BJ (cell line): Measurements from ENCODE around the gene AGPAT2. TPM values are rescaled to one million over a fixed set of nuclear protein-coding genes. Genes with fewer than 3 reads are reported as not detected.
"Not testable (repeated sequence)": the region's sequence is repeated elsewhere in the genome, so short reads cannot be mapped to it uniquely, and the experiment has no call there.

Experiments used
- CTCF ChIA-PET: fragments of 350-600 bp; formaldehyde crosslinking; extraction: SDS; loops from one replicate; lab custom pipeline; 2021; ENCODE audit warnings: antibody characterized with exemption, inconsistent platforms; lab: Yijun Ruan, JAX
- POLR2A ChIA-PET: fragments of 300-600 bp; sonication (Branson Sonifier 250); formaldehyde crosslinking; extraction: SDS; loops from one replicate; lab custom pipeline; 2021; ENCODE audit warnings: antibody characterized with exemption; lab: Charles Lee
- DNase-seq: peaks from one replicate; pipeline ENCODE4 v3.0.0-alpha.2; 2011; ENCODE audit warnings: low read depth
- H3K27me3 ChIP-seq: 2 replicates; pipeline ENCODE4 v1.6.0; 2011; ENCODE audit warnings: low read length; ENCODE audit not compliant: control insufficient read depth, insufficient read depth
- H3K36me3 ChIP-seq: 2 replicates; pipeline ENCODE4 v1.5.1; 2011; ENCODE audit warnings: low read length; ENCODE audit not compliant: control insufficient read depth, insufficient read depth
- H3K4me3 ChIP-seq: 2 replicates; pipeline ENCODE4 v1.5.1; 2011; ENCODE audit warnings: low read depth, mild to moderate bottlenecking, control low read depth, low read length
- polyA plus RNA-seq: library from polyadenylated mRNA; depleted of rRNA; stranded (reverse); fragments of >200 nt; gene quantifications from 2 replicates; pipeline ENCODE4 v1.2.3, GENCODE V29; 2011
- TF ChIP-seq, protein P1 (sequence below): IDR thresholded peaks from 2 replicates; pipeline ENCODE4 v1.5.1; 2011; ENCODE audit warnings: low read depth, mild to moderate bottlenecking, control low read depth, inconsistent platforms, low read length, moderate library complexity; ENCODE audit not compliant: insufficient read depth

Gene AGPAT2
- polyA plus RNA-seq, 1 experiment, result 68.3 TPM

- Histone ChIP-seq H3K4me3 (no peak overlapping the region), H3K36me3 (no peaks in the 10 kb centered on the region), H3K27me3 (peaks cover 6% of the 10 kb centered on the region; the same call in 1 of the 2 replicates)
- ChIA-PET CTCF (interaction anchor here (1.8 kb wide), 1 partner anchor 16 kb away, joined by 9 read pairs; no protein-coding TSS in a partner anchor), POLR2A (interaction anchor here (0.6 kb wide), 1 partner anchor 286 kb away, joined by 5 read pairs; no protein-coding TSS in a partner anchor)
- TF ChIP-seq, protein P1, sequence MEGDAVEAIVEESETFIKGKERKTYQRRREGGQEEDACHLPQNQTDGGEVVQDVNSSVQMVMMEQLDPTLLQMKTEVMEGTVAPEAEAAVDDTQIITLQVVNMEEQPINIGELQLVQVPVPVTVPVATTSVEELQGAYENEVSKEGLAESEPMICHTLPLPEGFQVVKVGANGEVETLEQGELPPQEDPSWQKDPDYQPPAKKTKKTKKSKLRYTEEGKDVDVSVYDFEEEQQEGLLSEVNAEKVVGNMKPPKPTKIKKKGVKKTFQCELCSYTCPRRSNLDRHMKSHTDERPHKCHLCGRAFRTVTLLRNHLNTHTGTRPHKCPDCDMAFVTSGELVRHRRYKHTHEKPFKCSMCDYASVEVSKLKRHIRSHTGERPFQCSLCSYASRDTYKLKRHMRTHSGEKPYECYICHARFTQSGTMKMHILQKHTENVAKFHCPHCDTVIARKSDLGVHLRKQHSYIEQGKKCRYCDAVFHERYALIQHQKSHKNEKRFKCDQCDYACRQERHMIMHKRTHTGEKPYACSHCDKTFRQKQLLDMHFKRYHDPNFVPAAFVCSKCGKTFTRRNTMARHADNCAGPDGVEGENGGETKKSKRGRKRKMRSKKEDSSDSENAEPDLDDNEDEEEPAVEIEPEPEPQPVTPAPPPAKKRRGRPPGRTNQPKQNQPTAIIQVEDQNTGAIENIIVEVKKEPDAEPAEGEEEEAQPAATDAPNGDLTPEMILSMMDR, result no peak
- DNase-seq, result no peak
Measured at GRCh38 chr9:136712690-136713544, 25.7 kb upstream of the AGPAT2 start.

DNA sequence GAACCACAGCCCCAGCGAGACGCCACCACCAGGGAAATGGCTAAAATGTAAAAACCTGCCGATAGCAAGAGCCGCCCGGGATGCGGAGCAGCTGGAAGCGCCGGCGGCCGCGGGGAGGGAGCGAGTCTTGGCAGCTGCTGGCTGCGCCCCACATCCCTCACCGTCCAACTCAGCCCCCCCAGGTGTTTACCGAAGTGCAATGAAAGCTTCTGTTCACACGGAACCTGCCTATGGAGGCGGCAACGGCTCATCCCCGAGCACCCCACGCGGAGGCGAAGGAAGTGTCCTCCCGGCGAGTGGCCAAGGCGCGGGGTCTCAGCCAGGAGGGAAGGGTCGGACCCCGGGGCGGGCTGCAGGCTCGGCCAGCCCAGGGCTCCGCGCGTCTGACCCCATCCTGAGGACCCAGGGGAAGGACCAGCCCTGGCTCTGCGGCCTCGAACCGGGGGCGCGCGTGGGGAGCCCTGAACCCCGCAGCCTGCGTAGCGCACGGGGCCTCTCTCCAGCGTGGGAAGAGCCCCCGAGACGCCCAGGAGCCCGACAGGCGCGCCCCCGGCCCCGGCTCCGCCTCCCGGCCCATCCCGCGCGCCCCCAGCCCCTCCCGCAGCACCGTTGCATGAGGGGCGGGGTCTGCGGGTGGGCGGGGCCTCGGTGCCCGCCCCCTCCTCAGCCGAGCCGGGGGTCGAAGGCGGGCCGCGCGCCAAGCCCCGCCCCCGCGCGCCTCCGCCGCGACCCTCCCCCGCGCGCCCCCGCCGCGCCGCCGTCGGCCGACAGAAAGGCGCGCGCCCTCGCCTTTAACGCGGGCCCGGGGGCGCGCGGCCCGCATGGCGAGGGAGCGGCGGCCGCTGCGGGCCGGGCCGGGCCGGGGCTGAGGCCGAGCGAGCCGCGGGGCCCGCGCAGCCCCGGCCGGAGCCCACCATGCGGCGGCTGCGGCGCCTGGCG is 24.8 kb upstream of the AGPAT2 start, which contains the start of gene DIPK1B:
Gene DIPK1B, plus strand, starts transcription at position 822 of the 939 bp plus-strand sequence. Its CDS starts 94 bp downstream, at position 916.
- peaks cover 6% of the 10 kb centered on the region; the same call in 1 of the 2 replicates for H3K27me3 ChIP-seq
- TF ChIP-seq, protein P1, result no peak
- H3K36me3 ChIP-seq, result no peaks in the 10 kb centered on the region
- H3K4me3 ChIP-seq, result no peak within 1 kb of the TSS
- ChIA-PET CTCF (no interaction called here), POLR2A (no interaction called here)
- no peak for DNase-seq

- H3K4me3 ChIP-seq, H3K27me3 ChIP-seq, POLR2A ChIA-PET, H3K36me3 ChIP-seq, DNase-seq, CTCF ChIA-PET: not testable (repeated sequence)
Measured at GRCh38 chr9:136711219-136711648, 24.0 kb upstream of the AGPAT2 start.

- DNase-seq, result no peak
- no peaks in the 10 kb centered on the region for H3K36me3 ChIP-seq
- TF ChIP-seq, protein P1, result no peak
- ChIA-PET POLR2A (no interaction called here), CTCF (no interaction called here)
- peaks cover 4% of the 10 kb centered on the region; the same call in 1 of the 2 replicates for H3K27me3 ChIP-seq
- no peak overlapping the region for H3K4me3 ChIP-seq
Measured at GRCh38 chr9:136710543-136710942, 23.3 kb upstream of the AGPAT2 start.

DNA sequence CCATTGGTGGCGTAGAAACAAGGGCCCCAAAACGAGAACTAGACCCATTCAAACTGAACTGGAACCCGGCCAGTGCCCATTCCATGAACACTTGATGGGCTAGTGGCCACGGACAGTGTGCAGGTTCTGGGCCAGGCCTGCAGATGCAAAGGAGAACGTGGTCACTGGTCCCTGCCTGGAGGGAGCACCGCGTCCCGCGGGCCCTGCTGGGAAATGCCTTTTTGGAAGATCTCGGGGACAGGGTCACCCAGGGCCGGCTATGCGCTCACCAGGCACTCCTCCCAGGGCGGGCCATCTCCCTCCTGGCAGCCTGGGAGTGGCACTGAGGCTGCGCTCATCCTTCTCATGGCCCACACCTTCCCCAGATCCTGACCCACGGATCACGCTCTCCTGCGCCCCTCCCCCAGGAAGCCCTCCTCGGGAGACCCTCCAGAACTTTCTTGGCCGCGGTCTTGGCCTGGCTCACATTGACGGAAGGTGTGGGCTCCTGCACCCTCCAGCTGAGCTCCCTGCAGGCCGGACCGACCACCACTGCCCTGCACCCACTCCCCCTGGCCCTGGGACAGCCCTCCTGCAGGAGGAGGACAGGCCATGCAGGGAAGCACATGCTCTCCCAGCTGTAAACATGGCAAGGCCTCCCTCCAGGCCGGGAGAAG is 22.3 kb upstream of the AGPAT2 start:
- Histone ChIP-seq H3K4me3 (no peak overlapping the region), H3K27me3 (peaks cover 4% of the 10 kb centered on the region; the same call in 1 of the 2 replicates), H3K36me3 (no peaks in the 10 kb centered on the region)
- DNase-seq, result no peak
- POLR2A ChIA-PET, result no interaction called here
- CTCF ChIA-PET, result no interaction called here
- TF ChIP-seq, protein P1, result no peak
